Neural progenitor cell (in vitro differentiated cells): ENCODE data around the gene GHR.

Experiments used
- EZH2 ChIP-seq: fragments of 200-600 bp; sonication (generic); IDR thresholded peaks from 2 replicates; pipeline ENCODE4 v1.6.1; 2017; ENCODE audit warnings: antibody characterized with exemption, mild to moderate bottlenecking, moderate library complexity
- EZH2phosphoT487 ChIP-seq: fragments of 200-600 bp; sonication (generic); IDR thresholded peaks from 2 replicates; pipeline ENCODE4 v1.6.1; 2017; ENCODE audit warnings: antibody characterized with exemption
- TF ChIP-seq, protein P1 (sequence below): fragments of 200-600 bp; sonication (generic); IDR thresholded peaks from 2 replicates; pipeline ENCODE4 v1.5.1; 2017; ENCODE audit warnings: antibody characterized with exemption, mild to moderate bottlenecking

DNA sequence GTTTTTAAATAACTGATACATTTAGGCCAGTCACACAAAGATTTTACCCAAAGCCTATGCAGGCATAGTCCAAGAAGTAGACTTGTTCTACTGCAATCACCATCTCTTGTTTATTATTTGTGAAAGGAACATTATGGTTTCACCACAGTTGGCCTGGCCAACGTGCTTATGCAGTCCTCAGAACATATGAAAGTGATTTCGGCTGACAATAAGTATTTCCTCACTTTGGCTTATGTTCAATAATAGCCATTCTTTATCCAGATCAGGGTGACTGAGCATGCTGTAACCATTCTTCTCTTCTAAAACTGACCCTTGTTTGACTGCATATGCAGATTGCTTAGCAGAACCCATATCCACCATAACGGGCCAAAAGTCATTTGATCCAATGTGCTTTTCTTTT, 256.8 kb downstream of the GHR start:
- TF ChIP-seq, protein P1, sequence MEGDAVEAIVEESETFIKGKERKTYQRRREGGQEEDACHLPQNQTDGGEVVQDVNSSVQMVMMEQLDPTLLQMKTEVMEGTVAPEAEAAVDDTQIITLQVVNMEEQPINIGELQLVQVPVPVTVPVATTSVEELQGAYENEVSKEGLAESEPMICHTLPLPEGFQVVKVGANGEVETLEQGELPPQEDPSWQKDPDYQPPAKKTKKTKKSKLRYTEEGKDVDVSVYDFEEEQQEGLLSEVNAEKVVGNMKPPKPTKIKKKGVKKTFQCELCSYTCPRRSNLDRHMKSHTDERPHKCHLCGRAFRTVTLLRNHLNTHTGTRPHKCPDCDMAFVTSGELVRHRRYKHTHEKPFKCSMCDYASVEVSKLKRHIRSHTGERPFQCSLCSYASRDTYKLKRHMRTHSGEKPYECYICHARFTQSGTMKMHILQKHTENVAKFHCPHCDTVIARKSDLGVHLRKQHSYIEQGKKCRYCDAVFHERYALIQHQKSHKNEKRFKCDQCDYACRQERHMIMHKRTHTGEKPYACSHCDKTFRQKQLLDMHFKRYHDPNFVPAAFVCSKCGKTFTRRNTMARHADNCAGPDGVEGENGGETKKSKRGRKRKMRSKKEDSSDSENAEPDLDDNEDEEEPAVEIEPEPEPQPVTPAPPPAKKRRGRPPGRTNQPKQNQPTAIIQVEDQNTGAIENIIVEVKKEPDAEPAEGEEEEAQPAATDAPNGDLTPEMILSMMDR, result no peak
- TF ChIP-seq EZH2, result no peak
- no peak for TF ChIP-seq EZH2phosphoT487
